ENCODE data around the gene SUPT4H1.

Gene SUPT4H1

DNA sequence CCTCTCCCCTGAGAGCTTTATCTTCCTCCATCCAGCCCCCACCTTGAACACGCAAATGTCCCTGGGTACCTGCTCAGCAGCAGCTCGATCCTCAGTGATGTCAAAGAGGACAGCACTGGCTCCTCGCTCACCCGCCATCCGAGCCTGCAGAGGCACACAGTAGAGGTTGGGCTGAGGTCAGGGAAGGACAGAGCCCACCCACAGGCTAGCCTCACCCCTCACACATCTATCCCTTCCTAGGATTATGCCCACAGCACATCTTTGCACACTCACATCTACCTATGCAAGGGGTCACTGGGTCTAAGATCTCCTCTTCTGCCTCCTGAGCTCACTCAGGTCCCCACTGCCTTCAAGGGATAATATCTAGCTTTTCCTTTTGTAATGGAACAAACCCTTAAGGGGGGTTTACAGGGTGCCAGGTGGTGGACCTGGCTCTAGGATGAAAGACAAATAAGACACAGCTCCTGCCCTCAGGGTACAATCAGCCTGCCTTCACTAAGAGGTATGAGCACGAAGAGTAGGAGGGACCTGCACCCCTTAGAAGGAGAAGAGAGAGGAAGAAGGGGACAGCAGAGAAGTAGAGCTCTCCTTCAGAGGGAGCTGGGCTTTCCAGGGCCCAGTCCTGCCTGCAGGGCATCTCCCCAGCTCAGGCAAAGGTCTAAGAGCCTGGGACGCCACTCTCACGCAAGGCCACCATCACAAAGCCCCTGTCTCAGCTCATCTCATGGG is 11.6 kb upstream of the SUPT4H1 start:
- TF ChIP-seq FOXP2 (optimal IDR thresholded peaks at IDR 0.05; ENCODE audit: borderline replicate concordance, extremely low read depth, extremely low read length, insufficient read depth) (no peak), SIN3A (IDR thresholded peaks at IDR 0.05; ENCODE audit: borderline replicate concordance, insufficient read depth, low read length) (no peak), POLR2AphosphoS5 (IDR thresholded peaks at IDR 0.05; ENCODE audit: low read depth, low read length) (no peak), TAF1 (IDR thresholded peaks at IDR 0.05; ENCODE audit: borderline replicate concordance, insufficient read depth, low read length) (no peak)
- TF ChIP-seq, protein P1, sequence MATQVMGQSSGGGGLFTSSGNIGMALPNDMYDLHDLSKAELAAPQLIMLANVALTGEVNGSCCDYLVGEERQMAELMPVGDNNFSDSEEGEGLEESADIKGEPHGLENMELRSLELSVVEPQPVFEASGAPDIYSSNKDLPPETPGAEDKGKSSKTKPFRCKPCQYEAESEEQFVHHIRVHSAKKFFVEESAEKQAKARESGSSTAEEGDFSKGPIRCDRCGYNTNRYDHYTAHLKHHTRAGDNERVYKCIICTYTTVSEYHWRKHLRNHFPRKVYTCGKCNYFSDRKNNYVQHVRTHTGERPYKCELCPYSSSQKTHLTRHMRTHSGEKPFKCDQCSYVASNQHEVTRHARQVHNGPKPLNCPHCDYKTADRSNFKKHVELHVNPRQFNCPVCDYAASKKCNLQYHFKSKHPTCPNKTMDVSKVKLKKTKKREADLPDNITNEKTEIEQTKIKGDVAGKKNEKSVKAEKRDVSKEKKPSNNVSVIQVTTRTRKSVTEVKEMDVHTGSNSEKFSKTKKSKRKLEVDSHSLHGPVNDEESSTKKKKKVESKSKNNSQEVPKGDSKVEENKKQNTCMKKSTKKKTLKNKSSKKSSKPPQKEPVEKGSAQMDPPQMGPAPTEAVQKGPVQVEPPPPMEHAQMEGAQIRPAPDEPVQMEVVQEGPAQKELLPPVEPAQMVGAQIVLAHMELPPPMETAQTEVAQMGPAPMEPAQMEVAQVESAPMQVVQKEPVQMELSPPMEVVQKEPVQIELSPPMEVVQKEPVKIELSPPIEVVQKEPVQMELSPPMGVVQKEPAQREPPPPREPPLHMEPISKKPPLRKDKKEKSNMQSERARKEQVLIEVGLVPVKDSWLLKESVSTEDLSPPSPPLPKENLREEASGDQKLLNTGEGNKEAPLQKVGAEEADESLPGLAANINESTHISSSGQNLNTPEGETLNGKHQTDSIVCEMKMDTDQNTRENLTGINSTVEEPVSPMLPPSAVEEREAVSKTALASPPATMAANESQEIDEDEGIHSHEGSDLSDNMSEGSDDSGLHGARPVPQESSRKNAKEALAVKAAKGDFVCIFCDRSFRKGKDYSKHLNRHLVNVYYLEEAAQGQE (IDR thresholded peaks at IDR 0.05; ENCODE audit: insufficient read depth in 1 of 2, low read depth in 2 of 2, low read length in 2 of 2), result no peak

DNA sequence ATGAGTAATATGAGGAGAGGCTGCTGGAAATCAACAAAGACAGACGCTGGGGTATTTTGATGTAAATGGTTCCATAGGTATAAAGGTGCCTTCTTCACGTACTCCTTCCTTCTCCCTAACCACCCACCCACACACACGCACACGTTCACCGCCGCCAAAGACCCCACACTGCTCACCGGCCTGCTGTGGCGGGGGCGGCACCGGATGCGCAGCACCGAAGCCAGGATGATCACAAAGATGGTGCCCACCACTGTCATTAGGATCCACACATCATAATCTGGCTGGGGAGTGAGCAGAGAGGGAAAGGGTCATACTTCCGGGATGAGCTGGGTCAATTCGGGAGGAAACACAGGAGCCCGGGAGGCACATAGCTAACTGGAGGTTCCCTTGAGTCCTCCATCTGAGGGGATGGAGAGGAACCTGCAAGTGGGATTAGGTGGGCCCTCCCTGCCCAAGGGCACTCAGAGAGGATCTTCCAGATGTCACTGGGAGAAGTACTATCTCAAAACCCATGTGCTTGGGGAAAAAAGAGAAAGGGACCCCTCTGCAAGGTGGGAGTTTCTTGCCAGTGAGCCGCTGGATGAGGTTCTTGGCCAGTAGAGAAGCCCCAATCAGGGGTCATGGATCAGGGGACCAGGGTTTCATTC is 10.5 kb upstream of the SUPT4H1 start:
- TF ChIP-seq FOXP2 (optimal IDR thresholded peaks at IDR 0.05; ENCODE audit: borderline replicate concordance, extremely low read depth, extremely low read length, insufficient read depth) (no peak), SIN3A (IDR thresholded peaks at IDR 0.05; ENCODE audit: borderline replicate concordance, insufficient read depth, low read length) (no peak), POLR2AphosphoS5 (IDR thresholded peaks at IDR 0.05; ENCODE audit: low read depth, low read length) (no peak), TAF1 (IDR thresholded peaks at IDR 0.05; ENCODE audit: borderline replicate concordance, insufficient read depth, low read length) (no peak)
- TF ChIP-seq, protein P1 (IDR thresholded peaks at IDR 0.05; ENCODE audit: insufficient read depth in 1 of 2, low read depth in 2 of 2, low read length in 2 of 2), result no peak

DNA sequence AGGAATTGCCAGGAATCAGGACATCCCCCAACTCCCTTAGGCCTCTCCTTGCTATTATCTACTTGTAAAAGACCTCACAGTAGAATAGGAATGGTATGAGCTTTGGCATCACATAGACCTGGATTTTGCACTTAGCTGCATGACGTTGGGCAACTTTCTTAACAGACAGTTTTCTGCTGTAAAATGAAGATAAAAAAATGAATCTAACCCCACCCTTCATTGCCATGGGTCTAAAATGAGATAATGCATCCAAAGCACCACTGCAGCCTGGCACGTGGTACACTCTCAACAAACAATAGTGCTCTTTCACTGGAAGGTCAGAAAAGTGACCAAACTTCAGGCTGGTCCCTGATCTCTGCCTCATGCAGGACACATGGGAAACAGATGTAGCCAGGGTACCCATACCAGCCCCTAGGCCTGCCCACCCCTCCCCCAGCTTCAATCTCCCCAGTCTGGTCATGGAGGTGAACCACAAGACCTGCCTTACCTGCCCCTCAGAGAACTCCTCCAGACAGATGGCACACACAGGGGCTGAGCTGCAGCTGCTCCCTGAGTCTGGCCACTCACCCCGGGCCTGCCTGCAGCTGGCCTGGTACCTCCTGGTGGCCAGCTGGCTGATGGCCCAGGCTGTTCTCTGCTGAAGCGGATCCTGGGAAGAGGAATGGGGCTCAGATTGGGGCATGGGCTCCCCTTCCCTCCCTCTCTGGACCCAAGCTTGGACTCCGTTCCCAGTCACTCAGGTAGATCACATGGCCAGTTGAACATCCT is 8.5 kb upstream of the SUPT4H1 start:
- TF ChIP-seq, protein P1 (IDR thresholded peaks at IDR 0.05; ENCODE audit: insufficient read depth in 1 of 2, low read depth in 2 of 2, low read length in 2 of 2), result no peak
- TF ChIP-seq TAF1 (IDR thresholded peaks at IDR 0.05; ENCODE audit: borderline replicate concordance, insufficient read depth, low read length), result no peak
- TF ChIP-seq SIN3A (IDR thresholded peaks at IDR 0.05; ENCODE audit: borderline replicate concordance, insufficient read depth, low read length), result no peak
- TF ChIP-seq POLR2AphosphoS5 (IDR thresholded peaks at IDR 0.05; ENCODE audit: low read depth, low read length), result no peak
- no peak for TF ChIP-seq FOXP2 (optimal IDR thresholded peaks at IDR 0.05; ENCODE audit: borderline replicate concordance, extremely low read depth, extremely low read length, insufficient read depth)

DNA sequence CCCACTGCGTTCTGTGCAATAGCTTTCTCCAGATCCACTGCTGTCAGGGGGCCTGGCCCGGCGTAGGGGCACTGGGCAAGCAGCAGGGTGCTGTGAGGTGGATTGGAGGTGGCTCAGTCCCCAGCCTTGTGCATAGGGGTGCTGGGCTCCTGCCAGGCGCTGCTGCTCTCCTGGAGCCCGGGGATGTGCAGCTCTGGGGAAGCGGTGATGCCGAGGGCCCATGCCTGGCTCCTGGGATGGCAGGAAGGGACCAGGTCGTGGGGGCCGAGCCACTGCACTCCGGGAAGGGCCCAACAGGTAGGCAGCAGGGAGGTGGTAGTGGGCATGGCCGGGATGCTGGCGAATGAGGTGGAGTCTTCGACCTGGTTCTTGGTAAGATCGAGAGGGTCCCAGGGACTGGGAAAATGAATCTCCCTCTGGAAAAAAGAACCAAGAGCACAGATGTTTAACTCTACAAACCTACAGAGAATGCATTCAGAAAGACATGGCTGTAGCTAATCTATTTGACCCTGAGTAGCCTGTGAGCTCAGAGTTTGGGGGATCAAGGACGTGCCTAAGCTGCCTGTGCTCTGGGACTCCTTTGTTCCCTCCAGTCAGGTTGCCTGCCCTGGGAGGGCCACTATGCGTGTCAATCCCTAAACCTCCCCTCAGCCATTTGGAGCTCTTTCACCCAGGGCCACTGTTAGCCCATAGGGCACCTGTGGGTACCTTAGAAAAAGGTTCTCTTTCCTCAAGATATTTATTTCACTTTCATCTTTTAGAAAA is 6.6 kb upstream of the SUPT4H1 start:
- TF ChIP-seq, protein P1 (IDR thresholded peaks at IDR 0.05; ENCODE audit: insufficient read depth in 1 of 2, low read depth in 2 of 2, low read length in 2 of 2), result no peak
- TF ChIP-seq SIN3A (IDR thresholded peaks at IDR 0.05; ENCODE audit: borderline replicate concordance, insufficient read depth, low read length), result no peak
